ENCODE results near the gene C16orf90.

- TF ChIP-seq EZH2 (IDR thresholded peaks at IDR 0.05; ENCODE audit: borderline replicate concordance, insufficient read depth, low read depth, low read length, poor library complexity, severe bottlenecking) (no peak), CTCF (IDR thresholded peaks at IDR 0.05) (no peak)
Measured at GRCh38 chr16:3454631-3455147, 40.6 kb downstream of the C16orf90 start.

All from B cell (primary cell).